HEK293T (cell line): ENCODE measurements around the gene TENM3.

ENCODE experiments used
- ARNT ChIP-seq: fragments of 450-650 bp; IDR thresholded peaks from 2 replicates; pipeline ENCODE4 v1.6.1; 2017; ENCODE audit warnings: mild to moderate bottlenecking
- BHLHE40 ChIP-seq: fragments of 450-650 bp; IDR thresholded peaks from 2 replicates; pipeline ENCODE4 v1.6.1; 2016; ENCODE audit warnings: mild to moderate bottlenecking, moderate library complexity, borderline replicate concordance
- ELF4 ChIP-seq: fragments of 450-650 bp; IDR thresholded peaks from 2 replicates; pipeline ENCODE4 v1.6.1; 2017; ENCODE audit warnings: antibody characterized with exemption
- FOXA1 ChIP-seq: fragments of 450-650 bp; IDR thresholded peaks from 2 replicates; pipeline ENCODE4 v1.6.1; 2016; ENCODE audit warnings: mild to moderate bottlenecking
- FOXK2 ChIP-seq: fragments of 450-650 bp; IDR thresholded peaks from 2 replicates; pipeline ENCODE4 v1.6.1; 2016; ENCODE audit warnings: mild to moderate bottlenecking
- FOXM1 ChIP-seq: fragments of 450-650 bp; IDR thresholded peaks from 2 replicates; pipeline ENCODE4 v1.6.1; 2017; ENCODE audit warnings: mild to moderate bottlenecking, borderline replicate concordance
- L3MBTL2 ChIP-seq: fragments of 450-650 bp; conservative IDR thresholded peaks from 2 replicates; pipeline ENCODE4 v1.6.1; 2016; ENCODE audit warnings: mild to moderate bottlenecking
- LEF1 ChIP-seq: fragments of 450-650 bp; IDR thresholded peaks from 2 replicates; pipeline ENCODE4 v1.6.1; 2017; ENCODE audit warnings: mild to moderate bottlenecking, borderline replicate concordance
- NFRKB ChIP-seq: fragments of 450-650 bp; IDR thresholded peaks from 2 replicates; pipeline ENCODE4 v1.6.1; 2016; ENCODE audit warnings: mild to moderate bottlenecking, moderate library complexity
- SP1 ChIP-seq: fragments of 450-650 bp; IDR thresholded peaks from 2 replicates; pipeline ENCODE4 v1.6.1; 2017
- SUZ12 ChIP-seq: fragments of 450-650 bp; IDR thresholded peaks from 2 replicates; pipeline ENCODE4 v1.6.1; 2016; ENCODE audit warnings: mild to moderate bottlenecking
- TARDBP ChIP-seq: fragments of 450-650 bp; IDR thresholded peaks from 2 replicates; pipeline ENCODE4 v1.6.1; 2016
- ZNF384 ChIP-seq: fragments of 450-650 bp; IDR thresholded peaks from 2 replicates; pipeline ENCODE4 v1.6.1; 2016
- TF ChIP-seq, protein P1 (sequence below): fragments of 450-650 bp; IDR thresholded peaks from 2 replicates; pipeline ENCODE4 v1.6.1; 2016

DNA sequence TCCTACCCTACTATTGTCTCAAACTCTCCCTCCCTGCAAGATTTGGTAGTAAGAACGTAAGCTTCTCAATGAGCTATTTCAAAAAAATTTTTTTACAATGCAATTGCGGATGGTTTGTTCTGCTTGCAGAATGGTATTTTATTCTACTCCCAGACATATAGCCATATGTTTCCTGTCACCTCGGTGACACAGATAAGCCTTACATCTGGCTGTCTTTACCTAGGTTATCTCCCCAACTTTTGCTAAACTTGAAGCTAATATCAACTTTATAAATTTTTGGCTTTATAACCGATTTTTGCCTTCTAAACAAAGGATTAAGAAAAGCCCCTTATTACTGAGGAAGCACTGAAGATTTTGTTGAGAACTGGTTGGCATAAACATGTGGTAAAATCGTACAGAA, 331.5 kb downstream of the TENM3 start:
- TF ChIP-seq ARNT: no peak
- TF ChIP-seq BHLHE40: no peak
- no peak for TF ChIP-seq L3MBTL2
- no peak for TF ChIP-seq SP1
- TF ChIP-seq FOXM1: no peak
- TF ChIP-seq, protein P1, sequence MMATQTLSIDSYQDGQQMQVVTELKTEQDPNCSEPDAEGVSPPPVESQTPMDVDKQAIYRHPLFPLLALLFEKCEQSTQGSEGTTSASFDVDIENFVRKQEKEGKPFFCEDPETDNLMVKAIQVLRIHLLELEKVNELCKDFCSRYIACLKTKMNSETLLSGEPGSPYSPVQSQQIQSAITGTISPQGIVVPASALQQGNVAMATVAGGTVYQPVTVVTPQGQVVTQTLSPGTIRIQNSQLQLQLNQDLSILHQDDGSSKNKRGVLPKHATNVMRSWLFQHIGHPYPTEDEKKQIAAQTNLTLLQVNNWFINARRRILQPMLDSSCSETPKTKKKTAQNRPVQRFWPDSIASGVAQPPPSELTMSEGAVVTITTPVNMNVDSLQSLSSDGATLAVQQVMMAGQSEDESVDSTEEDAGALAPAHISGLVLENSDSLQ: no peak
- TF ChIP-seq FOXA1: no peak
- no peak for TF ChIP-seq TARDBP
- no peak for TF ChIP-seq ZNF384
- no peak for TF ChIP-seq NFRKB
- no peak for TF ChIP-seq ELF4
- no peak for TF ChIP-seq LEF1
- no peak for TF ChIP-seq FOXK2
- no peak for TF ChIP-seq SUZ12
